Upper lobe of left lung (tissue), 6 donors: Measurements from ENCODE around the gene INPP4B. TPM values are rescaled to one million over a fixed set of nuclear protein-coding genes. Genes with fewer than 3 reads are reported as not detected.

ENCODE experiments used
- ATAC-seq, 2 donors: fragments of 200-7000 bp; cut with Tn5 transposase; one replicate each; pipeline ENCODE4 v1.9.1; 2022; ENCODE audit warnings: mild to moderate bottlenecking in 2 of 2, moderate library complexity in 2 of 2; ENCODE audit not compliant: low FRiP score in 2 of 2
- DNase-seq, 2 donors: peaks; one replicate each; pipeline ENCODE4 v3.0.0-alpha.2; 2019 to 2020
- H3K27ac ChIP-seq, 4 donors: fragments of 200-600 bp; sonication (generic); one replicate each; pipeline ENCODE4 v1.5.1; 2016 to 2019
- H3K27me3 ChIP-seq, 4 donors: fragments of 200-600 bp; sonication (generic); one replicate each; pipeline ENCODE4 v1.5.1; 2017 to 2019
- H3K36me3 ChIP-seq, 4 donors: fragments of 200-600 bp; sonication (generic); one replicate each; pipeline ENCODE4 v1.5.1; 2016 to 2019
- H3K4me1 ChIP-seq, 4 donors: fragments of 200-600 bp; sonication (generic); one replicate each; pipeline ENCODE4 v1.5.1; 2018 to 2019
- H3K4me3 ChIP-seq, 4 donors: fragments of 200-600 bp; sonication (generic); one replicate each; pipeline ENCODE4 v1.5.1; 2017 to 2019; ENCODE audit warnings: mild to moderate bottlenecking in 2 of 4, moderate library complexity in 1 of 4
- H3K9me3 ChIP-seq, 4 donors: fragments of 200-600 bp; sonication (generic); one replicate each; pipeline ENCODE4 v1.5.1; 2018 to 2019
- CTCF ChIP-seq, 6 experiments: fragments of 450-650 bp in 4 of 6; fragments of 200-600 bp in 2 of 6; sonication (generic) in 2 of 6; IDR thresholded peaks; one replicate each; pipeline ENCODE4 v1.5.1; 2016 to 2019; ENCODE audit warnings: antibody characterized with exemption in 6 of 6
- EP300 ChIP-seq, 4 donors: sonication (generic); formaldehyde crosslinking; IDR thresholded peaks; one replicate each; pipeline ENCODE4 v1.5.1; 2017; ENCODE audit warnings: antibody characterized with exemption in 4 of 4, control low read depth in 2 of 4
- POLR2A ChIP-seq, 4 donors: fragments of 450-650 bp; IDR thresholded peaks; one replicate each; pipeline ENCODE4 v1.5.1; 2016 to 2017; ENCODE audit warnings: antibody characterized with exemption in 4 of 4, mild to moderate bottlenecking in 2 of 4
- POLR2AphosphoS5 ChIP-seq, 2 donors: sonication (generic); formaldehyde crosslinking; IDR thresholded peaks; one replicate each; pipeline ENCODE4 v1.5.1; 2017; ENCODE audit warnings: antibody characterized with exemption in 2 of 2
- WGBS, 2 donors: methylation state at CpG; one replicate each; pipeline ENCODE4 v1.1.5; 2017 to 2018; 5-methylcytosine and 5-hydroxymethylcytosine counted together
- total RNA-seq, 6 donors: library from RNA; depleted of rRNA in 4 of 6; stranded (reverse); fragments of >200 nt in 4 of 6; gene quantifications; one replicate each; pipeline versions ENCODE4 v1.1.0 to v1.2.1, GENCODE V29; 2016 to 2021
- donor health status: DM: no; HTN: no; CAD: no; lungs with moderate emphysema.
- donor health status: DM: no; HTN: yes; CAD: no; lungs with severe emphysema.

The INPP4B gene
- total RNA-seq, 6 donors from 2014 or later, result 4.7 to 31.4 (median 10.4) TPM

DNA sequence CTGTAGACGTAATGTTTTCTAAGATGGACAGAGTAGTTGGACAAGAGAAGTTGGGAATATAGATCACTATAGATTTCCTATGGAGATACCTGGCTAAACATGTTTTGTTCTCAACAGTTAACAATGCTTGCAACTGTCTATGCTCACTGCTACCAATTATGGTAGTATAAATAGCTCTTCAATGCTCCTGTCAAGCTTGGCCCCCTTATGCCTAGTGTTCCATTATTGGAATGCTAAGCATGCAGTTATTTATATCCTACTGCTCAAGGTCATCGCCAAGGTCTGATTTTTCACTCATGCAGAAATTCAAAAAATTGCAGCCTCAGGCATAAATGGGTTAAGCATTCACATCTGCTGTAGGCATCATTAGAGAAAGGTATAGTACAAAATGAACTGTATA is 690.8 kb downstream of the INPP4B start:
- TF ChIP-seq EP300 (IDR thresholded peaks at IDR 0.05), result no peak
- no peak for TF ChIP-seq CTCF (IDR thresholded peaks at IDR 0.05)
- TF ChIP-seq POLR2AphosphoS5 (IDR thresholded peaks at IDR 0.05), result no peak
- TF ChIP-seq POLR2A (IDR thresholded peaks at IDR 0.05), result no peak
- WGBS, 2 donors, result 68 to 70% methylated on average over 2 of the region's 2 CpGs
- Histone ChIP-seq H3K4me1 (no peaks in the 10 kb centered on the region), H3K4me3 (no peak overlapping the region), H3K9me3 (no peaks in the 10 kb centered on the region), H3K36me3 (no peaks in the 10 kb centered on the region), H3K27me3 (no peaks in the 10 kb centered on the region), H3K27ac (no peak overlapping the region)
- ATAC-seq (no peak), DNase-seq (no peak)

- Histone ChIP-seq H3K4me3 (no peak overlapping the region), H3K36me3 (no peaks in the 10 kb centered on the region), H3K27me3 (no peaks in the 10 kb centered on the region), H3K9me3 (no peaks in the 10 kb centered on the region), H3K4me1 (no peaks in the 10 kb centered on the region), H3K27ac (no peak overlapping the region)
- DNase-seq, result no peak
- 95 to 98% methylated on average over 3 of the region's 3 CpGs for WGBS, 2 donors
- no peak for TF ChIP-seq EP300 (IDR thresholded peaks at IDR 0.05)
- no peak for TF ChIP-seq CTCF (IDR thresholded peaks at IDR 0.05)
- ATAC-seq, result no peak
These were observed 695.6 kb downstream of the INPP4B start for GRCh38 chr4:142150483-142150882.

DNA sequence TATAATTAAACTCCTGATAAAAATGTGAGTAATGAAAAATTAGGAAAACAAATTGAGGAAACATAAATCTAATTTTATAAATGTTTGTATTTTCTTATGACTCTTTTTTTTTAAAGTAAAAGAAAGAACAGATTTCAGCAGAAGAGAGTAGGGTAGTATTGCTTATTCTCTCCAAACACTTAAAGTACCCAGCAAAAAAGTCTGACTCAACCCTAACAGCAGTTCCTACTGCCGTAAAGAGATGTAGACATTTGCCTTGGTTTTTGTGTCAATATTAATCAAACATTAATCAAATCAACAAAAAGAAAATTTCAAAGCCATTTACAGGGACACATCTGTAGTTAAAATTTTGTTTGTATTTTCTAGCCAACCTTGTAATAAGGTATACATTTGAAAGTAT is 701.3 kb downstream of the INPP4B start:
- Histone ChIP-seq H3K36me3 (no peaks in the 10 kb centered on the region), H3K4me3 (no peak overlapping the region), H3K27ac (no peak overlapping the region), H3K27me3 (no peaks in the 10 kb centered on the region), H3K9me3 (no peaks in the 10 kb centered on the region), H3K4me1 (no peaks in the 10 kb centered on the region)
- no peak for ATAC-seq
- DNase-seq, result no peak
- TF ChIP-seq EP300 (IDR thresholded peaks at IDR 0.05) (no peak), POLR2AphosphoS5 (IDR thresholded peaks at IDR 0.05) (no peak), POLR2A (IDR thresholded peaks at IDR 0.05) (no peak), CTCF (IDR thresholded peaks at IDR 0.05) (no peak)
- 46 to 80% methylated on average over 1 of the region's 1 CpG for WGBS, 2 donors

- H3K9me3 ChIP-seq, result no peaks in the 10 kb centered on the region
- no peaks in the 10 kb centered on the region for H3K4me1 ChIP-seq
- 72 to 78% methylated on average over 2 of the region's 2 CpGs for WGBS, 2 donors
- no peak overlapping the region for H3K27ac ChIP-seq
- H3K36me3 ChIP-seq, result no peaks in the 10 kb centered on the region
- no peak for TF ChIP-seq POLR2AphosphoS5 (IDR thresholded peaks at IDR 0.05)
- TF ChIP-seq POLR2A (IDR thresholded peaks at IDR 0.05), result no peak
- no peak for TF ChIP-seq CTCF (IDR thresholded peaks at IDR 0.05)
- TF ChIP-seq EP300 (IDR thresholded peaks at IDR 0.05), result no peak
- DNase-seq (no peak), ATAC-seq (no peak)
- H3K27me3 ChIP-seq, result no peaks in the 10 kb centered on the region
- no peak overlapping the region for H3K4me3 ChIP-seq
These were observed 703.6 kb downstream of the INPP4B start for GRCh38 chr4:142142366-142143054.

GRCh38 chr4:142141224-142141623 is 704.9 kb downstream of the INPP4B start:
- H3K4me3 ChIP-seq, result no peak overlapping the region
- TF ChIP-seq CTCF (IDR thresholded peaks at IDR 0.05) (no peak), POLR2A (IDR thresholded peaks at IDR 0.05) (no peak), POLR2AphosphoS5 (IDR thresholded peaks at IDR 0.05) (no peak), EP300 (IDR thresholded peaks at IDR 0.05) (no peak)
- WGBS, 2 donors, result 45 to 68% methylated on average over 2 of the region's 2 CpGs
- no peaks in the 10 kb centered on the region for H3K27me3 ChIP-seq
- no peaks in the 10 kb centered on the region for H3K36me3 ChIP-seq
- H3K9me3 ChIP-seq, result no peaks in the 10 kb centered on the region
- ATAC-seq (no peak), DNase-seq (no peak)
- no peak overlapping the region for H3K27ac ChIP-seq
- H3K4me1 ChIP-seq, result no peaks in the 10 kb centered on the region
